ENCODE results near the gene LINGO3.

The LINGO3 gene

DNA sequence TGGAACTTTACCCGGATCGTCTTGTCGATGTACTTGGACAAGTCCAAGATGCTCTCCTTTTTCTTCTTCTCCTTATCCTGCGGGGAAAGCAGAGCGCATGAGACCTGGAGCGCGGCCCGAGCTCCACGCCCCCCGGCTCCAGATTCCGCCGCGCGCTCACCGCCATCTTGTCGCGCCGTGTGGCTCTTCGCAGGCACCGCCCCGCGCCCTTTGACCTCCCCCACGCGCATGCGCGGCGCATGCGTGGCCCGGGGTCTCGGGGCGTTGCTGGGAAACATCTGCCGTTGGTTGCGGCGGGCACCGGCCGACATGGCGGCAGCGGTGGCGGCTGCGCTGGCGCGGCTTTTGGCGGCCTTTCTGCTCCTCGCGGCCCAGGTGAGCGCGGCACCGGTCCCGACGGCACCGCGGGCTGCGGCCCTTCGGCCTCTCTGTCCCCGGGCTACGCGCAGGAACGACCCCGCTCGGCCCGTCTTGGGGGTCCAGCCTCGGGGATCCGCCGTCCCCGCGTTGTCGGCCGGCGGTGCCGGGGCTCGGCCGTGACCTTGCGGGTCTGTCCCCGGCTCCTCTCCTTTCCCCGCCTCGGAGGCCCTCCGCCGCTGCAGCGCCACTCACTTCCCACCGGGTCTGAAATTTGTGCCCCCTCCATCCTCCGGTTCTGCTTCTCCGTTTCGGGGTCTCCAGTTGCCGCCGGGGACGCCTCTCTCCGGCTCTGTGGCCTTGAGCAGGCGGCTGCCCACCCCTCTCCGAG is 20.6 kb upstream of the LINGO3 start, which contains the start of the genes LSM7 and SPPL2B:
TSS of gene LSM7 (minus strand) at position 186 of the 748 bp plus-strand sequence. CDS start at position 166, 20 bp downstream.
TSS of gene SPPL2B (plus strand) at position 284 of the 748 bp plus-strand sequence. CDS start at position 310, 26 bp downstream.
- DNase-seq (ENCODE audit: low read depth, low spot score) = peak; percentile 88

- DNase-seq (ENCODE audit: low read depth, low spot score) = peak; percentile 90
These were observed 19.9 kb upstream of the LINGO3 start for GRCh38 chr19:2327773-2328400.

GRCh38 chr19:2326699-2327360 is 18.9 kb upstream of the LINGO3 start:
- no peak for DNase-seq (ENCODE audit: low read depth, low spot score)

GRCh38 chr19:2325281-2326046 is 17.5 kb upstream of the LINGO3 start:
- DNase-seq (ENCODE audit: low read depth, low spot score) = no peak

GRCh38 chr19:2324220-2324948 is 16.4 kb upstream of the LINGO3 start:
- no peak for DNase-seq (ENCODE audit: low read depth, low spot score)

DNA sequence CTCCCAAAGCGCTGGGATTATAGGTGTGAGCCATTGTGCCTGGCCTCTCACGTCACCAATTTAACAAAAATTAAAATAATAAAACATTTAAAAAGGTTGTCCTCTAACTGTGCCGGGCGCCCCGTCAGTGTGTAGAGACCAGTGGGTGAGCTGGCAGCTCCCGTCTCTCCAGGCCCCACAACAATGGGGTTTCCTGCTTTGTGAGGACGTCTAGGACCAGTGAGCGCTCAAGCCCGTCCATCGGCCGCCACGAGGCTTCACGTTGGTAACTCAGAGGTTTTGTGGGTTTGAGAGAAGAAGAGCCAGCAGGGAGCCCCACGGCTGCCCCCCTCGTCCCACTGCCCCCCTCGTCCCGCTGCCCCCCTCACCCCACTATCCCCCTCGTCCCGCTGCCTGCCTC is 15.8 kb upstream of the LINGO3 start:
- no peak for DNase-seq (ENCODE audit: low read depth, low spot score)

DNA sequence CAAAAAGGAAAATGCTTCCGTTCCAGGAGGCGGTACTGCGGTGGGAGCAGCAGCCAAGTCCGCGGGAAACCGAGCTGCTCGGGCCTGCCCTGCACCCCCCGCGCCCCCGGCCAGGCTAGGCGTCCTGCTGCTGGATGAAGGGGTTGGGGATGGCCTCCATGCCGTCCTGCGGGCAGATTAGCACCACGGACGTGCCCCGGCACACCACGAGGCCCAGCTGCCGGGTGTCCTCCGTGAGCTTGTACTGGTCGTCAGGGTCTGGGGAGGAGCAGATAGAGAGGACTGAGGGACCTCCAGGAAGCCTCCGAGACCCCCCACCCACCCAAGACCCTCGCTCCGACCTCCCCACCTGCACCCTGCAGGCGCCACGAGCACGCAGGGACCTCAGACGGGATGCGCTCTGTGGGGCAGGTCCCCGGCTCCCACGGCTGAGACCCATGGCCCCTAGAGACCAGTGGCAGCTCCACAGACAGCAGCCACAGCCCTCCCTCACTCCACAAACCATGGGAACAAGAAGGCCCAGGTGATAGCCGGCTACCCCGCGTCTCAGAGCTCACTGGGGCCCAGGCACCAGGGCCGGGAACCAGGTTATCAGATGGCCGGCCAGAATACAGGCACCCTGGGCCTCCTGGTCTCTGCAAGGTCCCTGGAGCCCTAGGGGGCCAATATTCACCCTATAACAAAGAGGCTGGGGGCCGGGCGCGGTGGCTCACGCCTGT is 13.8 kb upstream of the LINGO3 start:
- DNase-seq (ENCODE audit: low read depth, low spot score) = no peak

- DNase-seq (ENCODE audit: low read depth, low spot score) = no peak
These were observed 13.0 kb upstream of the LINGO3 start for GRCh38 chr19:2320939-2321338.

DNA sequence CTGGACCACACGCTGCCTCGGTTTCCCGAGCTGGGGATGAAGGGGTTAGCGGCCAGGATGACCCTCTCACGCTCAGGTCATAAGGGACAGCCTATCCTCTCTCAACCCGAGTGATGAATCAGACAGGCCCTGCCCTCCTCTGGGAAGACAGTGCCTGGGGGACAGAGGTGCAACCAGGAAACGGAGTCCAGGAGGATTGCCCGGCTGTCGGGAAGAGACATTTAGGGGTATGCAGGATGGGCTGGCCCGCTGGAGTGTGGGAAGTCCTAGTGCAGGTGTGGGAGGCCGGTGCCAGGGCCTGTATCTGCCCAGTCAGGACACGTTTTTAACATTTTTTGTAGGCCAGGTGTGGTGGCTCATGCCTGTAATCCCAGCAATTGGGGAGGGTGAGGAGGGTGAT is 12.1 kb upstream of the LINGO3 start:
- DNase-seq (ENCODE audit: low read depth, low spot score) = no peak

DNA sequence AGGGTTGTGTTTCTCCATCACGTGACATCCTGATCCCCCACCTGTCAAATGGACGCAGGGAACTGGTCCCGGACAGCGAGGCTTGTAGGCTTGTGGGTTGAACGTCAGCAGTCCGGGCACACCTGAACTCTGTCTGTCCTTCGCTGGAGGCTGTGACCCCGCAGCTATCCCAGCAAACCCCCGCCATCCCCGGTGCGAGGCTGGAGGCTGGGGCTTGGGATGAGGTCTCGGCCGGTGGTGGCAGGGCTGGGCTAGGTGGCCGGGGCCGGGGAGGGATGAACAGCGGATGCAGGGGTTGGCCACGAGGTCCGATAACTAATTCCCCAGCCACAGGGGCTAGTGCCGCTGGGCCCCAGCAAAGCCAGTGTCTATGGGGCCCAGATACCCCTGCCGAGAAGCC is 11.6 kb upstream of the LINGO3 start:
- no peak for DNase-seq (ENCODE audit: low read depth, low spot score)

GRCh38 chr19:2318923-2319322 is 11.0 kb upstream of the LINGO3 start:
- no peak for DNase-seq (ENCODE audit: low read depth, low spot score)

GRCh38 chr19:2317756-2318155 is 9.8 kb upstream of the LINGO3 start:
- DNase-seq (ENCODE audit: low read depth, low spot score) = no peak

DNA sequence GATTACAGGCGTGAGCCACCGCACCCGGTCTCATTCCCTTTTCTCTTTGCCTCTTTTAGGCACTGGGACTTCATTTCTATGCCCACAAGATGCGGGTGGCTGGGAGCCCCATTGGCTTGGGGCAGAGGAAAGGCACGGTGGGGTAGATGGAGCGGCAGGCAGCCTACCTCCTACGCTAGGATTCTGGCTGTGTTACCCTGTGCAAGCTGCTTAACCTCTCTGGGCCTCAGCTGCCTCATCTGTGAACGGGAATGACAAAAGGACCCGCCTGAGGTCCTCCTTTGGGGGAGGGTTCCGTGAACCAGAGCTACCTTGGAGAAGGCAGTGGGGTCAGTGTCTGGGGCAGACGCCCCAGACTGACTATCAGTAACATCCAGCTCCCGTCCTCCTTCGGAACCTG is 9.3 kb upstream of the LINGO3 start:
- DNase-seq (ENCODE audit: low read depth, low spot score) = no peak

GRCh38 chr19:2315818-2316353 is 7.9 kb upstream of the LINGO3 start:
- DNase-seq (ENCODE audit: low read depth, low spot score) = peak; percentile 79

- no peak for DNase-seq (ENCODE audit: low read depth, low spot score)
These were observed 7.3 kb upstream of the LINGO3 start for GRCh38 chr19:2315121-2315817.

DNA sequence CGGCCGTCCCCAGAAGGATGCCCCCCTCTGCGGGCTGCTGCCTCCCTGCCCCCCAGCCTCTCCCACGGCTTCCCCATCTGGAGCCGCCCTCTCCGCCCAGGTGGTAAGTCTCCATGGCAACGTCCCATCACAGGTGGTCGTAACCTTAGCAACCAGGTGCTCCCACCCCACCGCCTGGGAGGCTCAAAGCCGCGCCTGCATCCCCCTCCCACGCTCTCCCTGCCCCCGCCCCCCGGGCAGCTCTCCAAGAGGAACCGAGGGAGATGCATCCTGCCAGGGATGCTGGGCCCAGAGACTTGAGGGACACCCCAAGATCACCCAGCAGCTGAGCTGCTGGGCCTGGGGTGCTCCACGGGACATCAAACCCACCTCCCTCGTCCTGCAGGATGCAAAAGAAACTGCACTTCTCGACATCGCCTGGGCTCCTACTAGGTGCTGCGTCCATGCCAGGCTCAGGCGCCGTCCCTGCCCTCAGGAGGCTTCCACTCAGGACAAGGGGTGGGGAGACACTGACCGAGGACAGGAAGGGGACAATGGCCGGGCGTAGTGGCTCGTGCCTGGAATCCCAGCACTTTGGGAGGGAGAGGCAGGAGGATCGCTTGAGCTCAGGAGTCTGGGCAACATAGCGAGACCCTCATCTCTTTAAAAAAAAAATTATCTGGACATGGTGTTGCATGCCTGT is 5.0 kb upstream of the LINGO3 start:
- no peak for DNase-seq (ENCODE audit: low read depth, low spot score)

GRCh38 chr19:2311093-2311492 is 3.1 kb upstream of the LINGO3 start:
- no peak for DNase-seq (ENCODE audit: low read depth, low spot score)

GRCh38 chr19:2309734-2310362 is 1.9 kb upstream of the LINGO3 start:
- no peak for DNase-seq (ENCODE audit: low read depth, low spot score)
